Neural crest cell (in vitro differentiated cells): ENCODE data around the gene CIITA. TPM values are rescaled to one million over a fixed set of nuclear protein-coding genes. Genes with fewer than 3 reads are reported as not detected.
A peak's percentile ranks its signal among the peaks of the same experiment; 100 is the strongest.

Experiments used
- DNase-seq: peaks from one replicate; pipeline ENCODE4 v3.0.0; 2021; ENCODE audit warnings: low read depth, mixed read lengths, low spot score
- H3K27ac Mint-ChIP-seq: one replicate; pipeline ENCODE4 v1.8.0; 2021; ENCODE audit warnings: mild to moderate bottlenecking, mixed read lengths; ENCODE audit not compliant: unreplicated experiment
- H3K27me3 Mint-ChIP-seq: 2 replicates; pipeline ENCODE4 v1.8.0; 2021; ENCODE audit warnings: low read depth, mild to moderate bottlenecking, mixed read lengths
- H3K36me3 Mint-ChIP-seq: 2 replicates; pipeline ENCODE4 v1.8.0; 2021; ENCODE audit warnings: low read depth, mild to moderate bottlenecking, mixed read lengths
- H3K4me1 Mint-ChIP-seq: 2 replicates; pipeline ENCODE4 v1.8.0; 2021; ENCODE audit warnings: mixed read lengths
- H3K4me3 Mint-ChIP-seq: one replicate; pipeline ENCODE4 v1.8.0; 2021; ENCODE audit warnings: mild to moderate bottlenecking, mixed read lengths
- H3K9me3 Mint-ChIP-seq: 2 replicates; pipeline ENCODE4 v1.8.0; 2021; ENCODE audit warnings: mixed read lengths
- total RNA-seq: library from RNA; stranded (reverse); gene quantifications from 2 replicates; pipeline ENCODE4 v1.2.1, GENCODE V29; 2021
- TF ChIP-seq, protein P1 (sequence below): fragments of 200-600 bp; sonication (generic); conservative IDR thresholded peaks from 2 replicates; pipeline ENCODE4 v1.5.0; 2021; ENCODE audit warnings: antibody characterized with exemption, mild to moderate bottlenecking

Gene CIITA
- total RNA-seq, 1 donor from 2014 or later: not detected

DNA sequence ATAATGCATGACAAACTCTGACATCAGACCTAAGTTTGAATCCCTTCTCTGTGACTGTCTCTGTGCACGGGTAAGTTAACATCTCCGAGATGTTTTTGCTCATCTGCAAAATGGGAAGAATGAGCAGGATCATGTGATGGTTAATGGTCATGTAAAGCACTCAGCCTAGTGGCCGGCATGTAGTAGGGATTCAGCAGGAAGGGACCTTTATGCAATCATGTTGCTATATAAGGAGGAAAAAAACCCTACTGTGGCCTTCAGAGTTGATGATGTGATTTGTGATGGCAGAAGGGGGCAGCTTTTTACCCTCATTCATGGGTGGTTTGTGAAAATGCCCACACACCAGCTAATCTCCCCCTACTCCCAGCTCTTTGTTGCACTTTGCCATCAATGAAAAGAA lies 91.5 kb downstream of the CIITA start:
- no peak overlapping the region for H3K27ac Mint-ChIP-seq
- TF ChIP-seq, protein P1, sequence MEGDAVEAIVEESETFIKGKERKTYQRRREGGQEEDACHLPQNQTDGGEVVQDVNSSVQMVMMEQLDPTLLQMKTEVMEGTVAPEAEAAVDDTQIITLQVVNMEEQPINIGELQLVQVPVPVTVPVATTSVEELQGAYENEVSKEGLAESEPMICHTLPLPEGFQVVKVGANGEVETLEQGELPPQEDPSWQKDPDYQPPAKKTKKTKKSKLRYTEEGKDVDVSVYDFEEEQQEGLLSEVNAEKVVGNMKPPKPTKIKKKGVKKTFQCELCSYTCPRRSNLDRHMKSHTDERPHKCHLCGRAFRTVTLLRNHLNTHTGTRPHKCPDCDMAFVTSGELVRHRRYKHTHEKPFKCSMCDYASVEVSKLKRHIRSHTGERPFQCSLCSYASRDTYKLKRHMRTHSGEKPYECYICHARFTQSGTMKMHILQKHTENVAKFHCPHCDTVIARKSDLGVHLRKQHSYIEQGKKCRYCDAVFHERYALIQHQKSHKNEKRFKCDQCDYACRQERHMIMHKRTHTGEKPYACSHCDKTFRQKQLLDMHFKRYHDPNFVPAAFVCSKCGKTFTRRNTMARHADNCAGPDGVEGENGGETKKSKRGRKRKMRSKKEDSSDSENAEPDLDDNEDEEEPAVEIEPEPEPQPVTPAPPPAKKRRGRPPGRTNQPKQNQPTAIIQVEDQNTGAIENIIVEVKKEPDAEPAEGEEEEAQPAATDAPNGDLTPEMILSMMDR: no peak
- H3K4me3 Mint-ChIP-seq: no peak overlapping the region
- DNase-seq: no peak
- no peaks in the 10 kb centered on the region for H3K27me3 Mint-ChIP-seq
- H3K4me1 Mint-ChIP-seq: peaks cover 24% of the 10 kb centered on the region
- no peaks in the 10 kb centered on the region for H3K9me3 Mint-ChIP-seq
- H3K36me3 Mint-ChIP-seq: peaks cover 2% of the 10 kb centered on the region

- Mint-ChIP-seq H3K27me3 (no peaks in the 10 kb centered on the region), H3K4me3 (no peak overlapping the region), H3K9me3 (no peaks in the 10 kb centered on the region), H3K36me3 (no peaks in the 10 kb centered on the region), H3K4me1 (peaks cover 17% of the 10 kb centered on the region), H3K27ac (no peak overlapping the region)
- no peak for DNase-seq
- TF ChIP-seq, protein P1: no peak
These were observed 92.6 kb downstream of the CIITA start for GRCh38 chr16:10969615-10970014.

DNA sequence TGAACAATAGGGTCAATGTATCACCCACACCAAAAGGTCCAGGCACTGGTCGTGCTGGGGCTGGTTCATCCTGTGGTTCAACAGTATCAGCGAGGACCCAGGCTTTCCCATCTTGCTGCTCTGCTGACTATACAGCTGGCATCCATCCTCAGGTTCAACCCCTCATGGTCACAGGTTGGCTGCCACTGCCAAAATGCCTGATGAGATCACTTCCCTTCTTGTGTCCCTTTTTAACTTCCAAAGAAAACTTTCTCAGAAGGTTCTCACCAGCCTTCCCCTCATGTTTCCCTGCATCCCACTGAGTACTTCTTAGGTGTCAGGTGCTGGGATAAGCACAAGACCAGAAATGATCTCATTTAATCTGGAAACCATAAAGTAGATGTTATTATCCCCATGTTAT lies 93.1 kb downstream of the CIITA start:
- Mint-ChIP-seq H3K4me3 (no peak overlapping the region), H3K27ac (no peak overlapping the region), H3K27me3 (no peaks in the 10 kb centered on the region), H3K36me3 (no peaks in the 10 kb centered on the region), H3K4me1 (peaks cover 17% of the 10 kb centered on the region), H3K9me3 (no peaks in the 10 kb centered on the region)
- TF ChIP-seq, protein P1: no peak
- DNase-seq: no peak

GRCh38 chr16:10971560-10971961 lies 94.6 kb downstream of the CIITA start:
- Mint-ChIP-seq H3K27me3 (no peaks in the 10 kb centered on the region), H3K36me3 (no peaks in the 10 kb centered on the region), H3K4me1 (peaks cover 22% of the 10 kb centered on the region), H3K9me3 (no peaks in the 10 kb centered on the region), H3K4me3 (no peak overlapping the region), H3K27ac (no peak overlapping the region)
- TF ChIP-seq, protein P1: peak; percentile 92
- DNase-seq: peak; percentile 52

GRCh38 chr16:10972108-10972818 lies 95.3 kb downstream of the CIITA start:
- H3K9me3 Mint-ChIP-seq: no peaks in the 10 kb centered on the region
- H3K4me1 Mint-ChIP-seq: peaks cover 27% of the 10 kb centered on the region
- no peaks in the 10 kb centered on the region for H3K36me3 Mint-ChIP-seq
- H3K27me3 Mint-ChIP-seq: no peaks in the 10 kb centered on the region
- DNase-seq: no peak
- TF ChIP-seq, protein P1: no peak
- H3K27ac Mint-ChIP-seq: no peak overlapping the region
- H3K4me3 Mint-ChIP-seq: no peak overlapping the region
